ENCODE measurements around the gene TPBG.

The TPBG gene, protein sequence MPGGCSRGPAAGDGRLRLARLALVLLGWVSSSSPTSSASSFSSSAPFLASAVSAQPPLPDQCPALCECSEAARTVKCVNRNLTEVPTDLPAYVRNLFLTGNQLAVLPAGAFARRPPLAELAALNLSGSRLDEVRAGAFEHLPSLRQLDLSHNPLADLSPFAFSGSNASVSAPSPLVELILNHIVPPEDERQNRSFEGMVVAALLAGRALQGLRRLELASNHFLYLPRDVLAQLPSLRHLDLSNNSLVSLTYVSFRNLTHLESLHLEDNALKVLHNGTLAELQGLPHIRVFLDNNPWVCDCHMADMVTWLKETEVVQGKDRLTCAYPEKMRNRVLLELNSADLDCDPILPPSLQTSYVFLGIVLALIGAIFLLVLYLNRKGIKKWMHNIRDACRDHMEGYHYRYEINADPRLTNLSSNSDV

GRCh38 chr6:82363428-82364086 lies at the start of gene TPBG:
TSS of gene TPBG (plus strand) at chr6:82363817. CDS start at chr6:82364962, 1,145 bp downstream.
- no peak for DNase-seq

DNA sequence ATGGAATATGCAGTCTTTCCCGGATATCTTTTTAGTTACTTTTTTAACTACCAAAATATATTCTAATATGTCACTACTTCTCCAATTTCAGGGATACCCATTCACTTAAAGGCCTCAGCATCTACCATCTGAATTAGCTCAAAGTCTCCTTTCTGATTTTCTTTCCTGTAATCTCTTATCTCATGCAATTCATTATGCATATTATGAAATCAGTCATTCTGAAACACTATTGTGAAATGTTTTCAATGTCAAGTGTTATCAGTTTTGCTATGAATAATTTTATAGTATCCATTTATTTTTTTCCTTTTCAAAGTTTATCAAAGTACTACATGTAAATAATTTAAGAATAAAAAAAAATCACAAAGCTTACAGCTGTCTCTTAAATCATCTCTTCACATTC lies 41.2 kb upstream of the TPBG start:
- DNase-seq = no peak

DNA sequence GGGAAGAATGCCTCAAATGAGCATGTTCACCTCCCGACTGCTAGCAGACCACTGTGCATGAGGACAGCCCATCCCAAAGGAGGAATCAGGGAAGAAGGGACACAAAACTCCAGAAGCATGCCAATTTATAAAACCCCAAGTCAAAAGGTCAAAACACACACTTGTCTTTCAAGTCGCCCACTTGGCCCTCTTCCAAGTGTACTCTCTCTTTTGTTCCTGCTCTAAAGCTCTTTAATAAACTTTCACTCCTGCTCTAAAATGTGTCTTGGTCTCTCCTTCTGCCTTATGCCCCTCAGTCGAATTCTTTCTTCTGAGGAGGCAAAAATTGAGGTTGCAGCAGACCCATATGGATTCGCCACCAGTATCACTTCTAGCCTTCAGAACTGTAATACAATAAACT lies 33.9 kb upstream of the TPBG start:
- DNase-seq = no peak

GRCh38 chr6:82330171-82330804 lies 33.3 kb upstream of the TPBG start:
- DNase-seq = no peak

DNA sequence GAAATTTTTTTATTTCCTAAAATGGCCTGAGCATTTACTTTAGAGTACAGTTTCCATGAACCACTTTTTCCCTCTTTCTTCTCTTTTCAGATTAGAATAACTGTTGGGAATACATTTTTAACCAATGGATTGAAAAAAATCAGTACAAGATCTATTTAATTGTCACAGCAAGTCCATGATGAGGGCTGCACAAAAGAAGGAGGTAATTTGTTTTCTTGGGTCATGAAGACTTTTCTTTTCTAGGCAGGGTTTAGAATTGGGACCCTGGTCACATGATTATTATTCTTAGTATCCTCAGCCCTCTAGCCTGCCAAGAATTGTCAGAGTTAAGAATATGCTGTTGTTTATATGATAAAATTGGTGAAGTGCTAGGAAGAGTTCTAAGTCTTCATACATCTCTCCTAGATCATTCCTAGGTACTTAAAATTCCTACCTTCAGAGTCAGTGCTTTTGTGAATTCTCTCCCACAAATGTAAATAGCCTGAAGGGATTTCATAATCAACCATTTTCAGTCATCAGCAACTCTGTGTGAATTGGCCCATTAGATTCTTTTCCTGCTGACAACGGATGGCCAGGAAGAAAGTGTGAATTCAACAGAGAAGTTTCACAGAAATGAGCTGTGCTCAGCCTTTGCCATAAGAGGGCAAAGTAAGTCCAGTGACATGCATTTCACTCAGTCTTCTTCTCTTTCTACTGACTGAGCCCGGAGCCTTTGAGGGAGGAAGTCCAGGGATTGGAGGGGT lies 32.4 kb upstream of the TPBG start:
- no peak for DNase-seq

DNA sequence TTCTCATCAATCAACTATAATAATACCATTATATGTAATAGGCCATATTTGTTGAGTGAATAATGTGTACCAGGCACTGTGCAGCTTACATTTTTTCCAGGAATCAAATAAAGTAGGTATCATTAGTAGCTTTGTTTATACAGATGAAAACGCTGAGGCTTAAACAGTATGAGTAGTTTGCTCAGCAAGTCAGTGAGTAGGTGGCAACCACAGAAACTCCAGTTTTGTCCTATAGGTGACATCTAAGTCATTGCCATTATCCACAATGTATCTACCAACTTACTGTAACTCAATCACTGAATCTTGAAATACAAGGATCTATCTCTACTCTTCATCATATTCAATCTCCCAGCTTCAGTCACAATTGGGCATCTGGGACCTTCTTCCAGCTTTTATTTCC lies 29.8 kb upstream of the TPBG start:
- DNase-seq = no peak

- no peak for DNase-seq
Observed at GRCh38 chr6:82337688-82338257, 25.8 kb upstream of the TPBG start.

DNA sequence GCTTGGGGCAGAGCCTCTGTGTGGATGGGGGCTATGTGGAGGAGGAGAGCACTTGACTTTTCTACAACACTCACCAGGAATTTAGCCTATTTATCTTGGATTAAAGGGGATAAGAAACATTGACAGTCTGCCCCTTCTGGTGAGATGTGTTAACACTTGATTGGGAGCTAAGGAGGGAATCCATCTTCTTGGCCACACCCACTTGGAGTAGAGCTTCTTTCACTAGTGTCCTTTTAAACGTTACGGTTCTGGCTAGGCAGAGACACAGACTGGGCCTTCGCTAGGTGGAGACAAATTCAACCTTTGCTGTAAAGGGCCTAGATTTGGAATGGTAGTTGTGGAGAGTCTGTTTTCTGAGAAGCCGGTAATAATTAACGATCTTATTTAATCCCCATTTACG lies 15.5 kb upstream of the TPBG start:
- no peak for DNase-seq

GRCh38 chr6:82353848-82354247 lies 9.8 kb upstream of the TPBG start:
- no peak for DNase-seq

DNA sequence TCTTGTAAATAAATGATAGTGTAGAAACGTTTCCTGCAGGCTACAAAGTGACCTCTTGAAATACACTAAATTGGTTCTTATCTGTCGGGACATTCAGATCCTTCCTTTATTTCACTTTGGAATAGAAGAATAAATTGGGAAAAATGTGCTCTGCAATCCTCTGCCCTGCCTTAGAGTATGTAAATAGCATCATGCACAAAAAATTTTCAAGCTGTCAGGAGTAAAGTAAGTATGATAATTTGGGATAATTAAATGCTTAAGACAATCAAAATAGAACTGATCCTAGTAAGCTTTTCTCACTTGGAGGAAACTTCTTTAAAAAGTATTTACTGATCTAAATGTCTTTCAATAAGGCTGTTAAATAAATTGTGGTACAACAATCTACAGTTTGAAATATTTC lies 3.1 kb upstream of the TPBG start:
- no peak for DNase-seq

- no peak for DNase-seq
Observed at GRCh38 chr6:82361631-82362030, 2.0 kb upstream of the TPBG start.

GRCh38 chr6:82362144-82362543 lies 1.5 kb upstream of the TPBG start:
- no peak for DNase-seq

GRCh38 chr6:82362878-82363427 lies 664 bp upstream of the TPBG start:
- DNase-seq = no peak

GRCh38 chr6:82364087-82365015 lies 734 bp downstream of the TPBG start:
- DNase-seq = no peak

DNA sequence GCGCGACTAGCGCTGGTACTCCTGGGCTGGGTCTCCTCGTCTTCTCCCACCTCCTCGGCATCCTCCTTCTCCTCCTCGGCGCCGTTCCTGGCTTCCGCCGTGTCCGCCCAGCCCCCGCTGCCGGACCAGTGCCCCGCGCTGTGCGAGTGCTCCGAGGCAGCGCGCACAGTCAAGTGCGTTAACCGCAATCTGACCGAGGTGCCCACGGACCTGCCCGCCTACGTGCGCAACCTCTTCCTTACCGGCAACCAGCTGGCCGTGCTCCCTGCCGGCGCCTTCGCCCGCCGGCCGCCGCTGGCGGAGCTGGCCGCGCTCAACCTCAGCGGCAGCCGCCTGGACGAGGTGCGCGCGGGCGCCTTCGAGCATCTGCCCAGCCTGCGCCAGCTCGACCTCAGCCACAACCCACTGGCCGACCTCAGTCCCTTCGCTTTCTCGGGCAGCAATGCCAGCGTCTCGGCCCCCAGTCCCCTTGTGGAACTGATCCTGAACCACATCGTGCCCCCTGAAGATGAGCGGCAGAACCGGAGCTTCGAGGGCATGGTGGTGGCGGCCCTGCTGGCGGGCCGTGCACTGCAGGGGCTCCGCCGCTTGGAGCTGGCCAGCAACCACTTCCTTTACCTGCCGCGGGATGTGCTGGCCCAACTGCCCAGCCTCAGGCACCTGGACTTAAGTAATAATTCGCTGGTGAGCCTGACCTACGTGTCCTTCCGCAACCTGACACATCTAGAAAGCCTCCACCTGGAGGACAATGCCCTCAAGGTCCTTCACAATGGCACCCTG lies 1.6 kb downstream of the TPBG start:
- DNase-seq = no peak

GRCh38 chr6:82367704-82368103 lies 4.1 kb downstream of the TPBG start:
- no peak for DNase-seq

- no peak for DNase-seq
Observed at GRCh38 chr6:82370788-82371187, 7.2 kb downstream of the TPBG start.

DNA sequence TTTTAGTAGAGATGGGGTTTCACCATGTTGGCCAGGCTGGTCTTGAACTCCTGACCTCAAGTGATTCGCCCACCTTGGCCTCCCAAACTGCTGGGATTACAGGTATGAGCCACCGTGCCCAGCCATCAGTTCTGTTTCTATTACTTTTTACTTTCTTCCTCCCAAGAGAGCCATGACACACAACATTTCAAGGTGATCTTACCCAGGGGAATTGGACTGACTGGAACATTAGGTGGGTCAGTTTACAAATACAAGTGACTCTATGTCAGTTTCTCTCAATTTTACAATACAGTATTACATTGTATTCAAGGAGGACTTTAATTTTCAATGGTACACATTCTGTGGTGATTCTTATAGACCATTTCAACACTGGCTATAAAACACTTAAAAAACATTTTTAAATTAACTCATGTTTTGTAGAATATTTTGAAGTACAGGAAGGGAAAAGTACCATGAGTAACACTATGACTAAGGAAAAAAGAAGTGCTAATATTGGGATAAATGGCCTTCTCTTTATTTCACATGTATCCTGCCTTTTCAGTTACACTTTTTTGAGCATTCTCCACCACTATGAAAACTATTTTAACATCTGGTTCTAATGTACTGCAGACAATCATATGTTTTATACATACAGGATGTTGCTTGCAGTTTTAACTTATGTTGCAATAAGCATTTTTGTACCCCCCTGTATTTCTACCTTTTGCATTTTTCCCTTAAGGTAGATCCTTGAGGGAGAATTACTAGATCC lies 8.4 kb downstream of the TPBG start:
- DNase-seq = no peak

DNA sequence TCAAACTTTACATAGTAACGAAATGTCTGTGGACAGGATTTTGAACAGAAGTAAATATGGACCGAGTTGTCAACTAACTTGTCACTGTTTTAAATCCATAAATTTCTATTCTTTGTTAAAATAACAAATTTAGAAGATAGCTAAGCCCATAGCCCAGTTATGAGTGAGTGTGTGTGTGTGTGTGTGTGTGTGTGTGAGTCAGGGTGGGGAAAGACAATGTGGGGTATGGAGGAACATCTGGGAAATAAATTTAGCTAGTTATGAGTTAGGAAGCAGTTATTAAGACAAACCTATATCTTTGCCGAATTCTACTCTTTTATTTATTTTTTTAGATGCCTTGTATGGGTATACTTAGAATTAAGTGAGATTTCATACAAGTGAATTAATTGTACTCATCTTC lies 9.0 kb downstream of the TPBG start:
- no peak for DNase-seq

DNA sequence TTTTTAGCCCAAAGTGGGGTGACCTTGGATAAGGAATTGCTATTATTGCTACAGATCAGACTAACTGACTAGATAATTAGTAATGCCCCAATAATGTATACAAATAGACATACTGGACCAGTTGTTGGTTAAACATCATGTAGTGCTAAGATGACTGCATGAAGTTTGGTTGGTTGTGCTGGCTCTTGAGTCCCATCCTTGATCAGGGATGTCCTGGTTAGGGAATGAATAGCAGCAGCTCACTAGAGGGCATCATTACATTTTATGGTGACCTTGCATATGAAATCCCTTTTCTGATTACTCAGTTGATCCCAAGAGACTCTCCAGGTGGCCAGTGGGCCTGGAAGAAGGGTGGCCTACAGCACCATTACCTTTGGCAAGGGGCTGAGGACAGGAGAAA lies 10.9 kb downstream of the TPBG start:
- no peak for DNase-seq

All from inflammatory macrophage treated with lipopolysaccharide for 4 hours (primary cell).